Natural killer cell treated with Interleukin-12 subunit alpha and Interleukin-12 subunit beta and Interleukin-15 and Interleukin-18, amount 100 ng/mL, for 72 hours (primary cell): Measurements from ENCODE around the gene PIP5KL1. TPM values are rescaled to one million over a fixed set of nuclear protein-coding genes. Genes with fewer than 3 reads are reported as not detected.

Experiments
- ATAC-seq, 2 donors: fragments of 150-1000 bp; cut with Tn5 transposase in 1 of 2; sonication (Bioruptor Pico), chemical (Tn5 transposase) in 1 of 2; 2 replicates each; pipeline ENCODE4 v1.10.0; 2021
- DNase-seq: peaks from one replicate; pipeline ENCODE4 v3.0.0; 2022; ENCODE audit warnings: low spot score
- H3K27ac Mint-ChIP-seq, 2 donors: 1 replicate in 1 of 2; 2 replicates in 1 of 2; pipeline ENCODE4 v1.8.0; 2022; ENCODE audit warnings: mixed read lengths in 2 of 2, mild to moderate bottlenecking in 1 of 2, moderate library complexity in 1 of 2
- H3K27me3 Mint-ChIP-seq, 2 donors: 1 replicate in 1 of 2; 2 replicates in 1 of 2; pipeline ENCODE4 v1.8.0; 2022; ENCODE audit warnings: mixed read lengths in 2 of 2
- H3K36me3 Mint-ChIP-seq: one replicate; pipeline ENCODE4 v1.8.0; 2022; ENCODE audit warnings: mixed read lengths
- H3K4me1 Mint-ChIP-seq, 2 donors: 1 replicate in 1 of 2; 2 replicates in 1 of 2; pipeline ENCODE4 v1.8.0; 2022; ENCODE audit warnings: low read depth in 2 of 2, mixed read lengths in 2 of 2, mild to moderate bottlenecking in 1 of 2
- H3K4me3 Mint-ChIP-seq: one replicate; pipeline ENCODE4 v1.8.0; 2022; ENCODE audit warnings: mixed read lengths
- H3K9me3 Mint-ChIP-seq: 2 replicates; pipeline ENCODE4 v1.8.0; 2022; ENCODE audit warnings: mixed read lengths
- total RNA-seq, 2 donors: library from RNA; stranded (reverse); gene quantifications; one replicate each; pipeline ENCODE4 v1.2.3, GENCODE V29; 2022

Gene PIP5KL1
- total RNA-seq, 2 donors from 2014 or later = 2.7 to 3.7 TPM

- Mint-ChIP-seq H3K27ac (no peak overlapping the region), H3K27me3 (no peaks in the 10 kb centered on the region), H3K36me3 (no peaks in the 10 kb centered on the region), H3K9me3 (no peaks in the 10 kb centered on the region), H3K4me3 (no peak overlapping the region), H3K4me1 (peaks cover 37 to 39% of the 10 kb centered on the region in 2 donors)
- ATAC-seq (no peak), DNase-seq (no peak)
Measured at GRCh38 chr9:127973169-127974000, 42.8 kb upstream of the PIP5KL1 start.

- ATAC-seq (no peak), DNase-seq (no peak)
- H3K36me3 Mint-ChIP-seq = no peaks in the 10 kb centered on the region
- H3K9me3 Mint-ChIP-seq = no peaks in the 10 kb centered on the region
- peak overlapping the region; percentile 39 to 79 for H3K27ac Mint-ChIP-seq
- no peaks in the 10 kb centered on the region for H3K27me3 Mint-ChIP-seq
- peaks cover 39% of the 10 kb centered on the region in 2 donors for H3K4me1 Mint-ChIP-seq
- H3K4me3 Mint-ChIP-seq = no peak overlapping the region
Measured at GRCh38 chr9:127972236-127972871, 41.8 kb upstream of the PIP5KL1 start.

- Mint-ChIP-seq H3K4me1 (peaks cover 39% of the 10 kb centered on the region in 2 donors), H3K27me3 (no peaks in the 10 kb centered on the region), H3K27ac (peak overlapping the region; percentile 39 to 79), H3K9me3 (no peaks in the 10 kb centered on the region), H3K4me3 (peak overlapping the region; percentile 61), H3K36me3 (no peaks in the 10 kb centered on the region)
- no peak for DNase-seq
- peak; percentile 68 to 83 for ATAC-seq
Measured at GRCh38 chr9:127971357-127972235, 41.0 kb upstream of the PIP5KL1 start.

- Mint-ChIP-seq H3K36me3 (no peaks in the 10 kb centered on the region), H3K4me3 (peak overlapping the region; percentile 47), H3K4me1 (peaks cover 35 to 39% of the 10 kb centered on the region in 2 donors), H3K9me3 (no peaks in the 10 kb centered on the region), H3K27ac (peak overlapping the region; percentile 60 to 79), H3K27me3 (no peaks in the 10 kb centered on the region)
- DNase-seq (no peak), ATAC-seq (peak; percentile 79 to 88)
Measured at GRCh38 chr9:127970401-127971313, 40.1 kb upstream of the PIP5KL1 start.

GRCh38 chr9:127968700-127969383 lies 38.3 kb upstream of the PIP5KL1 start:
- Mint-ChIP-seq H3K4me3 (no peak overlapping the region), H3K36me3 (no peaks in the 10 kb centered on the region), H3K4me1 (peaks cover 29 to 39% of the 10 kb centered on the region in 2 donors), H3K9me3 (no peaks in the 10 kb centered on the region), H3K27ac (peak overlapping the region; percentile 49 to 50), H3K27me3 (no peaks in the 10 kb centered on the region)
- DNase-seq = no peak
- ATAC-seq = no peak

GRCh38 chr9:127968042-127968441 lies 37.5 kb upstream of the PIP5KL1 start:
- Mint-ChIP-seq H3K4me3 (no peak overlapping the region), H3K9me3 (no peaks in the 10 kb centered on the region), H3K36me3 (no peaks in the 10 kb centered on the region), H3K27ac (peak overlapping the region; percentile 49 to 50), H3K27me3 (no peaks in the 10 kb centered on the region), H3K4me1 (peaks cover 29 to 39% of the 10 kb centered on the region in 2 donors)
- DNase-seq (no peak), ATAC-seq (no peak)

- H3K36me3 Mint-ChIP-seq = no peaks in the 10 kb centered on the region
- no peak for ATAC-seq
- H3K4me3 Mint-ChIP-seq = no peak overlapping the region
- DNase-seq = no peak
- peaks cover 27 to 38% of the 10 kb centered on the region in 2 donors for H3K4me1 Mint-ChIP-seq
- H3K9me3 Mint-ChIP-seq = no peaks in the 10 kb centered on the region
- no peak overlapping the region for H3K27ac Mint-ChIP-seq
- H3K27me3 Mint-ChIP-seq = no peaks in the 10 kb centered on the region
Measured at GRCh38 chr9:127967151-127967809, 36.7 kb upstream of the PIP5KL1 start.

GRCh38 chr9:127966416-127967150 lies 36.0 kb upstream of the PIP5KL1 start:
- Mint-ChIP-seq H3K27ac (no peak overlapping the region), H3K27me3 (no peaks in the 10 kb centered on the region), H3K9me3 (no peaks in the 10 kb centered on the region), H3K36me3 (no peaks in the 10 kb centered on the region), H3K4me3 (no peak overlapping the region), H3K4me1 (peaks cover 22 to 31% of the 10 kb centered on the region in 2 donors)
- DNase-seq (no peak), ATAC-seq (no peak)

- H3K27me3 Mint-ChIP-seq = no peaks in the 10 kb centered on the region
- peaks cover 16 to 25% of the 10 kb centered on the region in 2 donors for H3K4me1 Mint-ChIP-seq
- H3K4me3 Mint-ChIP-seq = no peak overlapping the region
- no peaks in the 10 kb centered on the region for H3K9me3 Mint-ChIP-seq
- DNase-seq (no peak), ATAC-seq (no peak)
- H3K27ac Mint-ChIP-seq = no peak overlapping the region
- H3K36me3 Mint-ChIP-seq = no peaks in the 10 kb centered on the region
Measured at GRCh38 chr9:127965953-127966352, 35.4 kb upstream of the PIP5KL1 start.

GRCh38 chr9:127963359-127964064 lies 32.9 kb upstream of the PIP5KL1 start:
- H3K4me1 Mint-ChIP-seq = peaks cover 8 to 12% of the 10 kb centered on the region in 2 donors
- no peak overlapping the region for H3K27ac Mint-ChIP-seq
- DNase-seq = no peak
- H3K9me3 Mint-ChIP-seq = no peaks in the 10 kb centered on the region
- no peaks in the 10 kb centered on the region for H3K27me3 Mint-ChIP-seq
- no peak overlapping the region for H3K4me3 Mint-ChIP-seq
- no peaks in the 10 kb centered on the region for H3K36me3 Mint-ChIP-seq
- ATAC-seq = no peak

GRCh38 chr9:127963041-127963358 lies 32.4 kb upstream of the PIP5KL1 start:
- no peak overlapping the region for H3K4me3 Mint-ChIP-seq
- peaks cover 6 to 8% of the 10 kb centered on the region in 2 donors for H3K4me1 Mint-ChIP-seq
- no peak for ATAC-seq
- H3K9me3 Mint-ChIP-seq = no peaks in the 10 kb centered on the region
- H3K36me3 Mint-ChIP-seq = no peaks in the 10 kb centered on the region
- H3K27ac Mint-ChIP-seq = no peak overlapping the region
- DNase-seq = no peak
- no peaks in the 10 kb centered on the region for H3K27me3 Mint-ChIP-seq
